CD4-positive, alpha-beta memory T cell (primary cell): ENCODE results near the gene EFHD2. TPM values are rescaled to one million over a fixed set of nuclear protein-coding genes. Genes with fewer than 3 reads are reported as not detected.
"Not testable (repeated sequence)": the region's sequence is repeated elsewhere in the genome, so short reads cannot be mapped to it uniquely, and the experiment has no call there.

Source experiments
- CTCF ChIA-PET: fragments of 350-600 bp; sonication (Branson Sonifier 250); formaldehyde crosslinking; loops from one replicate; lab custom pipeline; 2021; ENCODE audit warnings: inconsistent platforms; ENCODE audit not compliant: partially characterized antibody; lab: Charles Lee
- POLR2A ChIA-PET: fragments of 350-600 bp; sonication (Branson Sonifier 250); formaldehyde crosslinking; loops from one replicate; lab custom pipeline; 2021; ENCODE audit not compliant: partially characterized antibody; lab: Charles Lee
- DNase-seq, 5 donors: peaks; one replicate each; pipeline versions ENCODE4 v3.0.0 to v3.0.0-alpha.2; 2020 to 2022; ENCODE audit warnings: mixed read lengths in 1 of 5
- H3K27ac ChIP-seq: one replicate; pipeline ENCODE4 v1.7.0; 2013; ENCODE audit warnings: low read depth, low read length
- H3K27me3 ChIP-seq: 2 replicates; pipeline ENCODE4 v1.7.0; 2013; ENCODE audit warnings: mild to moderate bottlenecking, low read length, moderate library complexity; ENCODE audit not compliant: insufficient read depth
- H3K36me3 ChIP-seq: 2 replicates; pipeline ENCODE4 v1.7.0; 2013; ENCODE audit warnings: mild to moderate bottlenecking, low read length, moderate library complexity; ENCODE audit not compliant: insufficient read depth
- H3K4me1 ChIP-seq: 2 replicates; pipeline ENCODE4 v1.7.0; 2013; ENCODE audit warnings: mild to moderate bottlenecking, low read length, moderate library complexity; ENCODE audit not compliant: insufficient read depth
- H3K4me3 ChIP-seq, 2 donors: one replicate each; pipeline ENCODE4 v1.7.0; 2013; ENCODE audit warnings: low read length in 2 of 2, mild to moderate bottlenecking in 1 of 2
- H3K9me3 ChIP-seq, 2 donors: one replicate each; pipeline ENCODE4 v1.7.0; 2013; ENCODE audit warnings: low read length in 2 of 2, control low read depth in 1 of 2; ENCODE audit not compliant: control insufficient read depth in 1 of 2
- H3K27ac Mint-ChIP-seq, 7 donors: one replicate each; pipeline ENCODE4 v1.8.0; 2020 to 2021; ENCODE audit warnings: mixed read lengths in 7 of 7, mild to moderate bottlenecking in 6 of 7, inconsistent platforms in 3 of 7, moderate library complexity in 3 of 7
- H3K27me3 Mint-ChIP-seq, 2 donors: one replicate each; pipeline ENCODE4 v1.8.0; 2020 to 2021; ENCODE audit warnings: mixed read lengths in 2 of 2
- H3K36me3 Mint-ChIP-seq, 2 donors: one replicate each; pipeline ENCODE4 v1.8.0; 2020 to 2021; ENCODE audit warnings: mixed read lengths in 2 of 2, inconsistent platforms in 1 of 2, mild to moderate bottlenecking in 1 of 2
- H3K4me1 Mint-ChIP-seq, 4 donors: one replicate each; pipeline ENCODE4 v1.8.0; 2020 to 2021; ENCODE audit warnings: mixed read lengths in 4 of 4, mild to moderate bottlenecking in 1 of 4
- H3K4me3 Mint-ChIP-seq, 8 donors: one replicate each; pipeline ENCODE4 v1.8.0; 2020 to 2021; ENCODE audit warnings: mixed read lengths in 8 of 8, mild to moderate bottlenecking in 7 of 8, moderate library complexity in 6 of 8, inconsistent platforms in 3 of 8
- H3K9me3 Mint-ChIP-seq, 8 donors: one replicate each; pipeline ENCODE4 v1.8.0; 2020 to 2021; ENCODE audit warnings: mixed read lengths in 8 of 8, mild to moderate bottlenecking in 5 of 8, inconsistent platforms in 3 of 8, moderate library complexity in 1 of 8
- intact Hi-C: fragments of 100-400 bp; cut with micrococcal nuclease; formaldehyde crosslinking; loops from one replicate; pipeline ENCODE4 v1.15.1; 2023
- polyA plus RNA-seq, 2 donors: library from polyadenylated mRNA; unstranded; fragments of 300-500 nt; fragmentation: Illumina TruSeq; gene quantifications; one replicate each; pipeline ENCODE4 v1.2.3, GENCODE V29; 2021
- total RNA-seq, 2 experiments: library from RNA; stranded (reverse); gene quantifications; one replicate each; pipeline ENCODE4 v1.2.3, GENCODE V29; 2021

The EFHD2 gene
- total and polyA plus RNA-seq, 4 experiments from 2014 or later: 46.4 to 66.7 (median 54.4) TPM

- CTCF ChIA-PET, H3K9me3 ChIP-seq, intact Hi-C loops, DNase-seq, H3K36me3 ChIP-seq, H3K4me3 ChIP-seq, H3K4me3 Mint-ChIP-seq, POLR2A ChIA-PET, H3K27me3 Mint-ChIP-seq, H3K27ac Mint-ChIP-seq, H3K9me3 Mint-ChIP-seq, H3K4me1 ChIP-seq, H3K27me3 ChIP-seq, H3K36me3 Mint-ChIP-seq, H3K27ac ChIP-seq, H3K4me1 Mint-ChIP-seq: not testable (repeated sequence)
Measured at GRCh38 chr1:15458388-15458787, 48.7 kb downstream of the EFHD2 start.

- Histone ChIP-seq H3K27ac (no peak overlapping the region), H3K4me1 (no peaks in the 10 kb centered on the region), H3K9me3 (no peaks in the 10 kb centered on the region), H3K4me3 (no peak overlapping the region), H3K27me3 (no peaks in the 10 kb centered on the region), H3K36me3 (no peaks in the 10 kb centered on the region)
- DNase-seq: no peak
- H3K4me1 Mint-ChIP-seq: no peaks in the 10 kb centered on the region
- intact Hi-C loops: no loop called here
- H3K36me3 Mint-ChIP-seq: no peaks in the 10 kb centered on the region
- ChIA-PET CTCF (no interaction called here), POLR2A (no interaction called here)
- peaks cover 5 to 16% of the 10 kb centered on the region in 2 donors for H3K27me3 Mint-ChIP-seq
- H3K27ac Mint-ChIP-seq: no peak overlapping the region
- H3K4me3 Mint-ChIP-seq: no peak overlapping the region
- H3K9me3 Mint-ChIP-seq: no peaks in the 10 kb centered on the region
Measured at GRCh38 chr1:15459771-15460707, 50.4 kb downstream of the EFHD2 start.

DNA sequence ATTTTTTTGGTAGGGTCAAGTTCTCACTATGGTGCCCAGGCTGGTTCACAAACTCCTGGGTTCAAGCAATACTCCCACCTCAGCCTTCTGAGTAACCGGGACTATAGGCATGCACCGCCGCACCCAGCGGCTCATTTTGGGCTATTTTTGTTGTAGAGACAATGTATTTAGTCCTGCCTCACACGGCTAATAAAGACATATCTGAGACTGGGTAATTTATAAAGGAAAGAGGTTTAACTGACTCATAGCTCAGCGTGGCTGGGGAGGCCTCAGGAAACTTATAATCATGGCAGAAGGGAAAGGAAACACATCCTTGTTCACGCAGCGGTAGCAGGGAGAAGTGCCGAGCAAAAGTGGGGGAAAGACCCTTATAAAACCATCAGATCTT, 51.0 kb downstream of the EFHD2 start:
- Histone ChIP-seq H3K9me3 (no peaks in the 10 kb centered on the region), H3K36me3 (no peaks in the 10 kb centered on the region), H3K27ac (no peak overlapping the region), H3K4me3 (no peak overlapping the region), H3K27me3 (no peaks in the 10 kb centered on the region), H3K4me1 (no peaks in the 10 kb centered on the region)
- H3K9me3 Mint-ChIP-seq: no peaks in the 10 kb centered on the region
- no peak overlapping the region for H3K27ac Mint-ChIP-seq
- intact Hi-C loops: no loop called here
- H3K4me3 Mint-ChIP-seq: no peak overlapping the region
- ChIA-PET CTCF (no interaction called here), POLR2A (no interaction called here)
- DNase-seq: no peak
- no peaks in the 10 kb centered on the region for H3K4me1 Mint-ChIP-seq
- peaks cover 5 to 14% of the 10 kb centered on the region in 2 donors for H3K27me3 Mint-ChIP-seq
- no peaks in the 10 kb centered on the region for H3K36me3 Mint-ChIP-seq

GRCh38 chr1:15463064-15463800, 53.5 kb downstream of the EFHD2 start:
- H3K27me3 ChIP-seq, DNase-seq, H3K4me3 Mint-ChIP-seq, H3K4me3 ChIP-seq, H3K27ac Mint-ChIP-seq, H3K36me3 Mint-ChIP-seq, POLR2A ChIA-PET, H3K9me3 Mint-ChIP-seq, H3K9me3 ChIP-seq, H3K4me1 ChIP-seq, H3K36me3 ChIP-seq, H3K27ac ChIP-seq, intact Hi-C loops, CTCF ChIA-PET, H3K4me1 Mint-ChIP-seq: not testable (repeated sequence)
- H3K27me3 Mint-ChIP-seq: peaks cover 3 to 11% of the 10 kb centered on the region in 2 donors

DNA sequence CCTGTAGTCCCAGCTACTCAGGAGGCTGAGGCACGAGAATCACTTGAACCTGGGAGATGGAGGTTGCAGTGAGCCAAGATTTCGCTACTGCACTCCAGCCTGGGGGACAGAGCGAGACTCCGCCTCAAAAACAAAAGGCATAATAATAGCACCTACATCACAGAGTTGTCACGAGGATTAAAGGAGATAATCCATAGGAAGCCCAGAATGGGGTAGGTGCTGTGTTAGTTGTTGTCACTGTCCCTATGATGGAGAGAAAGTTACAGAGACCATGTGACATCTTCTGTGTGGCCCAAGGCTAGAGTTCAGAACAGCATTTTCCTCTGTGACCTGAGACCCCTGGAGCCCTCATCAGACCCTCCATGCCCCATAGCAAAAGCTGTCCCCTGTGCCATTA, 54.2 kb downstream of the EFHD2 start:
- H3K27ac Mint-ChIP-seq, H3K27me3 ChIP-seq, H3K4me3 Mint-ChIP-seq, DNase-seq, H3K4me1 ChIP-seq, intact Hi-C loops, H3K4me1 Mint-ChIP-seq, H3K4me3 ChIP-seq, H3K36me3 ChIP-seq, POLR2A ChIA-PET, CTCF ChIA-PET, H3K9me3 ChIP-seq, H3K36me3 Mint-ChIP-seq, H3K27ac ChIP-seq, H3K9me3 Mint-ChIP-seq: not testable (repeated sequence)
- H3K27me3 Mint-ChIP-seq: peaks cover 3 to 11% of the 10 kb centered on the region in 2 donors

DNA sequence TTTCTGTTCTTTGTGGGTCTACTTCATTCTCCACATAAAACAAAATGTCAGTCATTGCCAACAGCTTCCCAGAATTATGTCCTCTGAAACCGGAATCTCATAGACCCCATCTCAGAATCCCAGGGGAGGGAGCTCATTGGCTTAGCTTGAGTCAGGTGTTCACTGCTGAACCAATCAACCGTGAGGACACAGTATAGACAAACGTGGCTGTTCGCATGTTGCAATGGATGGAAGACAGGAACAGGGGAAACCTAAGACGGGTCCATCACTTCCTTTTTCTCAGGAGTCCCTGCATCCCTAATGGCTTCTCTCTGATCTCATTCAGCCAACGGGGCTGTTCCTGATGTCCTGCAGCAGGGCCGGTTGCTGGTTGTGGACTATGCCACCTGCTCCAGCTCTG, 56.0 kb downstream of the EFHD2 start:
- ChIA-PET POLR2A (no interaction called here), CTCF (no interaction called here)
- Histone ChIP-seq H3K4me1 (no peaks in the 10 kb centered on the region), H3K36me3 (no peaks in the 10 kb centered on the region), H3K27me3 (no peaks in the 10 kb centered on the region), H3K9me3 (no peaks in the 10 kb centered on the region), H3K27ac (no peak overlapping the region), H3K4me3 (no peak overlapping the region)
- DNase-seq: no peak
- Mint-ChIP-seq H3K36me3 (no peaks in the 10 kb centered on the region), H3K27ac (no peak overlapping the region), H3K9me3 (peaks cover 0 to 4% (median 0%) of the 10 kb centered on the region in 8 donors), H3K4me1 (no peaks in the 10 kb centered on the region), H3K27me3 (peaks cover 7 to 11% of the 10 kb centered on the region in 2 donors), H3K4me3 (no peak overlapping the region)
- intact Hi-C loops: no loop called here

GRCh38 chr1:15466955-15467625, 57.4 kb downstream of the EFHD2 start:
- CTCF ChIA-PET, H3K4me1 Mint-ChIP-seq, H3K27ac ChIP-seq, H3K9me3 ChIP-seq, DNase-seq, H3K27ac Mint-ChIP-seq, H3K4me1 ChIP-seq, POLR2A ChIA-PET, H3K36me3 ChIP-seq, H3K27me3 ChIP-seq, H3K9me3 Mint-ChIP-seq, intact Hi-C loops, H3K4me3 ChIP-seq, H3K36me3 Mint-ChIP-seq, H3K4me3 Mint-ChIP-seq: not testable (repeated sequence)
- H3K27me3 Mint-ChIP-seq: peaks cover 7 to 11% of the 10 kb centered on the region in 2 donors
